SK-N-SH (cell line): ENCODE measurements around the gene OR2S2. TPM values are rescaled to one million over a fixed set of nuclear protein-coding genes. Genes with fewer than 3 reads are reported as not detected.

Experiments used
- CTCF ChIA-PET: fragments of 300-600, 350-600 bp; formaldehyde crosslinking; extraction: SDS; loops from one replicate; lab custom pipeline; 2021; lab: Yijun Ruan, JAX
- POLR2A ChIA-PET: fragments of 350-600 bp; sonication (Branson Sonifier 250); formaldehyde crosslinking; extraction: SDS; loops from one replicate; lab custom pipeline; 2020; ENCODE audit warnings: antibody characterized with exemption, inconsistent platforms; lab: Yijun Ruan, JAX
- DNase-seq: peaks from one replicate; pipeline ENCODE4 v3.0.0; 2012
- H2AFZ ChIP-seq: fragments of 200-600 bp; sonication (generic); 2 replicates; pipeline ENCODE4 v1.8.1; 2016; ENCODE audit warnings: antibody characterized with exemption, mild to moderate bottlenecking, low read depth
- H3F3A ChIP-seq: fragments of 200-600 bp; sonication (generic); replicated peaks from 2 replicates; pipeline ENCODE3; 2016; ENCODE audit warnings: antibody characterized with exemption, mild to moderate bottlenecking; ENCODE audit not compliant: insufficient read depth
- H3K27ac ChIP-seq, 2 experiments: fragments of 200-500 bp in 1 of 2; fragments of 200-600 bp in 1 of 2; sonication (Bioruptor generic) in 1 of 2; sonication (generic), shearing (Covaris generic) in 1 of 2; 2 replicates each; pipeline versions ENCODE4 v1.5.1 to v1.6.1; 2014 to 2016; ENCODE audit warnings: low read depth in 2 of 2, inconsistent platforms in 1 of 2, low read length in 1 of 2, mild to moderate bottlenecking in 1 of 2, mixed read lengths in 1 of 2
- H3K27me3 ChIP-seq: fragments of 200-600 bp; sonication (generic), shearing (Covaris generic); 2 replicates; pipeline ENCODE4 v1.6.1; 2016; ENCODE audit warnings: mixed run types; ENCODE audit not compliant: insufficient read depth
- H3K36me3 ChIP-seq, 2 experiments: fragments of 200-500 bp in 1 of 2; fragments of 200-600 bp in 1 of 2; sonication (Bioruptor generic) in 1 of 2; sonication (generic) in 1 of 2; replicated peaks in 1 of 2; 2 replicates each; pipeline versions ENCODE3 to v1.5.1; 2014 to 2016; ENCODE audit warnings: low read length in 1 of 2, mild to moderate bottlenecking in 1 of 2; ENCODE audit not compliant: insufficient read depth in 2 of 2, control insufficient read depth in 1 of 2
- H3K4me1 ChIP-seq, 2 experiments: fragments of 200-500 bp in 1 of 2; fragments of 200-600 bp in 1 of 2; sonication (Bioruptor generic) in 1 of 2; sonication (generic), shearing (Covaris generic) in 1 of 2; 2 replicates each; pipeline versions ENCODE4 v1.5.1 to v1.6.1; 2014 to 2016; ENCODE audit warnings: low read depth in 1 of 2, low read length in 1 of 2, mixed run types in 1 of 2; ENCODE audit not compliant: insufficient read depth in 2 of 2, control insufficient read depth in 1 of 2
- H3K4me2 ChIP-seq: fragments of 200-600 bp; sonication (generic), shearing (Covaris generic); 2 replicates; pipeline ENCODE4 v1.6.1; 2017; ENCODE audit warnings: mixed run types
- H3K4me3 ChIP-seq, 2 experiments: fragments of 200-500 bp in 1 of 2; fragments of 200-600 bp in 1 of 2; sonication (Bioruptor generic) in 1 of 2; sonication (generic), shearing (Covaris generic) in 1 of 2; 2 replicates each; pipeline versions ENCODE4 v1.5.1 to v1.8.1; 2014 to 2016; ENCODE audit warnings: low read depth in 2 of 2, inconsistent platforms in 1 of 2, low read length in 1 of 2, mild to moderate bottlenecking in 1 of 2, mixed read lengths in 1 of 2, moderate library complexity in 1 of 2
- H3K79me2 ChIP-seq: fragments of 200-600 bp; sonication (generic); 2 replicates; pipeline ENCODE4 v1.8.1; 2017; ENCODE audit warnings: mild to moderate bottlenecking; ENCODE audit not compliant: insufficient read depth
- H3K9ac ChIP-seq: fragments of 200-600 bp; sonication (generic); 2 replicates; pipeline ENCODE4 v1.6.1; 2017; ENCODE audit warnings: mixed run types
- H3K9me2 ChIP-seq: fragments of 200-600 bp; sonication (generic); 2 replicates; pipeline ENCODE4 v1.6.1; 2017; ENCODE audit warnings: mixed run types
- H3K9me3 ChIP-seq: fragments of 200-600 bp; sonication (generic); 2 replicates; pipeline ENCODE4 v1.6.1; 2017; ENCODE audit warnings: mixed run types, mild to moderate bottlenecking, moderate library complexity
- H4K20me1 ChIP-seq: fragments of 200-600 bp; sonication (generic); 2 replicates; pipeline ENCODE4 v1.6.1; 2017; ENCODE audit warnings: mild to moderate bottlenecking, mixed run types; ENCODE audit not compliant: insufficient read depth
- IRF3 ChIP-seq: fragments of 150-350 bp; IDR thresholded peaks from 2 replicates; pipeline ENCODE4 v1.6.1; 2016; ENCODE audit warnings: mild to moderate bottlenecking, low read depth, low read length
- JUND ChIP-seq: IDR thresholded peaks from 2 replicates; pipeline ENCODE4 v1.4.0; 2012
- NFIC ChIP-seq: IDR thresholded peaks from 2 replicates; pipeline ENCODE4 v1.4.0; 2012; ENCODE audit warnings: borderline replicate concordance
- SMC3 ChIP-seq: IDR thresholded peaks from 2 replicates; pipeline ENCODE4 v1.6.1; 2012; ENCODE audit warnings: low read depth, low read length, improper control_type of control experiment
- TEAD4 ChIP-seq: IDR thresholded peaks from 2 replicates; pipeline ENCODE4 v1.4.0; 2012; ENCODE audit warnings: mild to moderate bottlenecking, borderline replicate concordance; ENCODE audit not compliant: insufficient read depth
- YY1 ChIP-seq: IDR thresholded peaks from 2 replicates; pipeline ENCODE4 v1.4.0; 2012; ENCODE audit warnings: low read depth, mild to moderate bottlenecking
- WGBS: methylation state at CpG from one replicate; pipeline ENCODE4 v1.1.6; 2017; ENCODE audit warnings: low lambda C conversion rate; 5-methylcytosine and 5-hydroxymethylcytosine counted together
- polyA plus RNA-seq, 3 experiments: library from polyadenylated mRNA; depleted of rRNA; stranded (reverse); fragments of >200 nt; gene quantifications; 2 replicates each; pipeline ENCODE4 v1.2.3, GENCODE V29; 2012
- TF ChIP-seq, protein P1 (sequence below): IDR thresholded peaks from 2 replicates; pipeline ENCODE4 v1.6.1; 2012; ENCODE audit warnings: mild to moderate bottlenecking, low read depth, low read length, moderate library complexity
- TF ChIP-seq, protein P2 (sequence below): fragments of 150-350 bp; IDR thresholded peaks from 2 replicates; pipeline ENCODE4 v1.6.1; 2017; ENCODE audit warnings: antibody characterized with exemption, low read length, low read depth, borderline replicate concordance

OR2S2 gene
- polyA plus RNA-seq, 1 of the 3 experiments (the other 2 are of a cell fraction): not detected

DNA sequence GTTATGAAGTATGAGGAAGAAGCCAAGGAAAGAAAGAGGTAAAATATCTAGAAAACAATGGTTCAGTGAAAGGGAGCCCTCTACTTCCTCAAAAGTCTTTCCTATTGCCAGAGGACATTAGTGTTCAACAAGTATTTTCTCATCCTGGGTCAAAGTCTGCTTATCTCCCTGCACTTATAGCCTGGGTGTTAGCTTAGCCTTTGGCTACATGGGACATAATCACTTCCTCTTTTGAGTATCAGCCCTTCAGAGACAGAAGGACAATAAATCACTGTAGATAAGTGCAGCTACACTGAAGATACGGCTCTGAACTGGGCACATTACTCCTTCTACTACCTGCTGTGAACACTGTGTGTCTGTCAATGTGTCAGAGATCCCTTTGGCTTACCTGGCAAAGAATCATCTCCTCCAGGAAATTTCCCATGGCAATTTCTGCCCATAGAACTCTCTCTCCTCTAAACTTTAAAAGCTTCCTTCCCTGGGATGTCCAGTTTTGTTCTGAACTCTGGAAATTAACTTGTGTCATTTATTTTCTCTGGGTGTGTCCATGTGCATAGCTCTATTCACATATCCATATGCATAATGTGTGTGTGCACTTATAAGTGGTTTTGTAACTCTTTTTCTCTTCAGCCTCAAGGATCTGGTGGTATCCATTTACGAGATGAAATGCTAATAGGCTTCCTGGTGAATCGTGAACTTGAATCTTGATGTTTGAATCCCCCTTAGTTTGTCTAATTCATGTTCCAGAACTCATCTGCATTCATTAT, 48.8 kb upstream of the OR2S2 start:
- CTCF ChIA-PET: interaction anchor here (0.8 to 9.1 kb wide), 9 partner anchors 13 to 216 kb away, joined by 3 to 128 read pairs (median 7); partner anchors contain the start of genes OR2S2 and RECK
- H3K9me3 ChIP-seq: 0 out of 2 replicates have a peak, but pooled peaks cover 4% of the 10 kb centered on the region

More for the DNA sequence above, 48.8 kb upstream of the OR2S2 start:
- Histone ChIP-seq H3F3A (no peaks in the 10 kb centered on the region), H3K4me2 (no peak overlapping the region), H3K9ac (no peak overlapping the region), H3K9me2 (no peaks in the 10 kb centered on the region), H3K36me3 (no peaks in the 10 kb centered on the region)
- DNase-seq: no peak
- TF ChIP-seq YY1: no peak
- TF ChIP-seq JUND: no peak
- TF ChIP-seq, protein P1, sequence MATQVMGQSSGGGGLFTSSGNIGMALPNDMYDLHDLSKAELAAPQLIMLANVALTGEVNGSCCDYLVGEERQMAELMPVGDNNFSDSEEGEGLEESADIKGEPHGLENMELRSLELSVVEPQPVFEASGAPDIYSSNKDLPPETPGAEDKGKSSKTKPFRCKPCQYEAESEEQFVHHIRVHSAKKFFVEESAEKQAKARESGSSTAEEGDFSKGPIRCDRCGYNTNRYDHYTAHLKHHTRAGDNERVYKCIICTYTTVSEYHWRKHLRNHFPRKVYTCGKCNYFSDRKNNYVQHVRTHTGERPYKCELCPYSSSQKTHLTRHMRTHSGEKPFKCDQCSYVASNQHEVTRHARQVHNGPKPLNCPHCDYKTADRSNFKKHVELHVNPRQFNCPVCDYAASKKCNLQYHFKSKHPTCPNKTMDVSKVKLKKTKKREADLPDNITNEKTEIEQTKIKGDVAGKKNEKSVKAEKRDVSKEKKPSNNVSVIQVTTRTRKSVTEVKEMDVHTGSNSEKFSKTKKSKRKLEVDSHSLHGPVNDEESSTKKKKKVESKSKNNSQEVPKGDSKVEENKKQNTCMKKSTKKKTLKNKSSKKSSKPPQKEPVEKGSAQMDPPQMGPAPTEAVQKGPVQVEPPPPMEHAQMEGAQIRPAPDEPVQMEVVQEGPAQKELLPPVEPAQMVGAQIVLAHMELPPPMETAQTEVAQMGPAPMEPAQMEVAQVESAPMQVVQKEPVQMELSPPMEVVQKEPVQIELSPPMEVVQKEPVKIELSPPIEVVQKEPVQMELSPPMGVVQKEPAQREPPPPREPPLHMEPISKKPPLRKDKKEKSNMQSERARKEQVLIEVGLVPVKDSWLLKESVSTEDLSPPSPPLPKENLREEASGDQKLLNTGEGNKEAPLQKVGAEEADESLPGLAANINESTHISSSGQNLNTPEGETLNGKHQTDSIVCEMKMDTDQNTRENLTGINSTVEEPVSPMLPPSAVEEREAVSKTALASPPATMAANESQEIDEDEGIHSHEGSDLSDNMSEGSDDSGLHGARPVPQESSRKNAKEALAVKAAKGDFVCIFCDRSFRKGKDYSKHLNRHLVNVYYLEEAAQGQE: no peak
- TF ChIP-seq TEAD4: no peak
- TF ChIP-seq, protein P2, sequence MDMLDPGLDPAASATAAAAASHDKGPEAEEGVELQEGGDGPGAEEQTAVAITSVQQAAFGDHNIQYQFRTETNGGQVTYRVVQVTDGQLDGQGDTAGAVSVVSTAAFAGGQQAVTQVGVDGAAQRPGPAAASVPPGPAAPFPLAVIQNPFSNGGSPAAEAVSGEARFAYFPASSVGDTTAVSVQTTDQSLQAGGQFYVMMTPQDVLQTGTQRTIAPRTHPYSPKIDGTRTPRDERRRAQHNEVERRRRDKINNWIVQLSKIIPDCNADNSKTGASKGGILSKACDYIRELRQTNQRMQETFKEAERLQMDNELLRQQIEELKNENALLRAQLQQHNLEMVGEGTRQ: no peak
- no peak for TF ChIP-seq IRF3
- TF ChIP-seq SMC3: no peak
- TF ChIP-seq NFIC: no peak
- TF ChIP-seq, all 33 proteins: peak for 0
- Histone ChIP-seq H3K79me2 (no peaks in the 10 kb centered on the region), H3K4me1 (no peaks in the 10 kb centered on the region; a peak in 1 of 4 replicates), H4K20me1 (no peaks in the 10 kb centered on the region), H3K27me3 (no peaks in the 10 kb centered on the region), H3K4me3 (no peak overlapping the region), H2AFZ (no peak overlapping the region), H3K27ac (no peak overlapping the region)
- POLR2A ChIA-PET: no interaction called here
- WGBS: 50% methylated on average over 3 of the region's 3 CpGs
